ENCODE measurements around the gene UTP14A. TPM values are rescaled to one million over a fixed set of nuclear protein-coding genes. Genes with fewer than 3 reads are reported as not detected.
A peak's percentile ranks its signal among the peaks of the same experiment; 100 is the strongest.
"Not testable (repeated sequence)": the region's sequence is repeated elsewhere in the genome, so short reads cannot be mapped to it uniquely, and the experiment has no call there.

Gene UTP14A
- total RNA-seq (2014; rRNA removed; shearing (Covaris generic)) = 19.0 and 19.5 TPM in 2 replicates

DNA sequence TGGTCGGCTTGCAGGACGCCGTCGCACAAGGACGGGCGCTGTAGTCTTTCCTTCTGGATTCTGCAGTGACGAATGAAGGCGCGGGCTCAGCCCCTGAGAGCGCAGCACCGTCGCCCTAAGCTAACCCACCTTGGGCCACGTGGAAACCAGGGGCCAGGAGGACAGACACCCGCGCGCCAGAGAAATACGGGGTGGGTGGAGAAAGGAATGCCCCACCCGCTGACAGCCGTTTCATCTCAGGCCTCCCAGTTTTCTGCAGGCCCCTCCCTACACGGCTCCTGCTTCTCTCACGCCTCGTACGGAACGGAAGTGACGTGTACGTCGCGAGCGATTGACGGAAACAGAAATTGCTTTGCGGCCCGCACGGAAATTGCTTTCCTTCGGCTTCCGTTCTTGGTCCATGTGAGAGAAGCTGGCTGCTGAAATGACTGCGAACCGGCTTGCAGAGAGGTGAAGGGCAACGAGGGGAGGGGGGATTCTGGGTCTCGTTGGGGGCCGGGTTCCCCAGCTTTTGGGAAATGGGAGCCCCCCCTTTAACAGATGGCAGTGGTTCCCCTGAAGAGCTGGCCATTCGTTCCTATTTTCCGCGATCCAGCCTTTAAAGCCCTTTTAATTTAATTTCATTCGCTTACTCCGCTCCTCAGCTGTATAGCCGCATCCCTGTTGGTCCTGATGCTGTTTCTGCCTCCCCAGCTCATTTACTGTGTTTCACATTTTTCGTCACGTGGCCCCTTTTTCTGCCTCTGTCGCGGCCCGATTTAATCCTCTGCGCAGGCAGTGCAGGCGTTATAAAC is at the start of gene UTP14A:
TSS of gene UTP14A (plus strand) at position 378 of the 794 bp plus-strand sequence. CDS start at position 425, 47 bp downstream.
- peak; percentile 91 for DNase-seq (ENCODE audit: low spot score)

- not testable (repeated sequence) for DNase-seq (ENCODE audit: low spot score)
Measured at GRCh38 chrX:129859134-129859533, 46.8 kb upstream of the UTP14A start.

GRCh38 chrX:129866321-129866720 is 39.6 kb upstream of the UTP14A start:
- DNase-seq (ENCODE audit: low spot score) = not testable (repeated sequence)

DNA sequence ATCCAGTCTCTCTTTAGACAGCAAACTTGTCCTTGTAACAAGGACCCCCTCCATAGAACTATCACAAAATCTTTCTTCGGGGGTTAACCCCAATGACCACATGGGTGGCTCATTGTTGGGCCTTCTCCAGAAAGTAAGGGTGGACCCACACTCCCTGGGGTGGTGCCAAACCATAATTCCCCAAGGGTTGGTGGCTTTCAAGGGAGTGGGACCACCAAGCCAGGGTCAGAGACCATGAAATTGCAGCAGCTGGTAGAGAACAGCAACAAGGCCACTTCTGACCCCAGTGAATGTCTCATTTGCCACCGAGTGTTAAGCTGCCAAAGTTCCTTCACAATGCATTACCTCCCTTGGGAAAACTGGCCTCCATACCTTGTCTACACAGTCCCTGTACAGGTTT is 33.4 kb upstream of the UTP14A start:
- DNase-seq (ENCODE audit: low spot score) = no peak

GRCh38 chrX:129875669-129876068 is 30.3 kb upstream of the UTP14A start:
- peak; percentile 11 for DNase-seq (ENCODE audit: low spot score)

GRCh38 chrX:129876771-129877305 is 29.1 kb upstream of the UTP14A start:
- DNase-seq (ENCODE audit: low spot score) = peak; percentile 59

- peak; percentile 50 for DNase-seq (ENCODE audit: low spot score)
Measured at GRCh38 chrX:129877401-129877800, 28.6 kb upstream of the UTP14A start.

GRCh38 chrX:129900054-129900453 is 5.9 kb upstream of the UTP14A start:
- no peak for DNase-seq (ENCODE audit: low spot score)

DNA sequence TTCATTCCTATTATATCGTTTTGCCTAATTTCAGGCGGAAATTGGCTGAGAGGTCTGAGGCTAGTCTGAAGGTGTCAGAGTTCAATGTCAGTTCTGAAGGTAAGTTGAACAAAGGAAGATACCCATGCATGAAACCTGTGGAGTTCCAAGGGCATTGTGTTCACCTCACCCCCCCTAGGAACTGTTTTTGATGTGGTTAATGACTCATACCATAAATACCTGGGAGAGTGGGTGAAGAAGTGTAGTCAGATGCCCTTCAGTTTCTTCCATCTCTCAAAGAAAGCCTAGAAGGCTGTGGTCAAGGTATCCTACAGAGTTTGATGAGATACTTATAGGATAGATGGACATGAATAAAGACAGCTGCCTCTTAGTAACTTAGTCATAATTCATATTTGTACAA is 2.7 kb downstream of the UTP14A start:
- peak; percentile 29 for DNase-seq (ENCODE audit: low spot score)

DNA sequence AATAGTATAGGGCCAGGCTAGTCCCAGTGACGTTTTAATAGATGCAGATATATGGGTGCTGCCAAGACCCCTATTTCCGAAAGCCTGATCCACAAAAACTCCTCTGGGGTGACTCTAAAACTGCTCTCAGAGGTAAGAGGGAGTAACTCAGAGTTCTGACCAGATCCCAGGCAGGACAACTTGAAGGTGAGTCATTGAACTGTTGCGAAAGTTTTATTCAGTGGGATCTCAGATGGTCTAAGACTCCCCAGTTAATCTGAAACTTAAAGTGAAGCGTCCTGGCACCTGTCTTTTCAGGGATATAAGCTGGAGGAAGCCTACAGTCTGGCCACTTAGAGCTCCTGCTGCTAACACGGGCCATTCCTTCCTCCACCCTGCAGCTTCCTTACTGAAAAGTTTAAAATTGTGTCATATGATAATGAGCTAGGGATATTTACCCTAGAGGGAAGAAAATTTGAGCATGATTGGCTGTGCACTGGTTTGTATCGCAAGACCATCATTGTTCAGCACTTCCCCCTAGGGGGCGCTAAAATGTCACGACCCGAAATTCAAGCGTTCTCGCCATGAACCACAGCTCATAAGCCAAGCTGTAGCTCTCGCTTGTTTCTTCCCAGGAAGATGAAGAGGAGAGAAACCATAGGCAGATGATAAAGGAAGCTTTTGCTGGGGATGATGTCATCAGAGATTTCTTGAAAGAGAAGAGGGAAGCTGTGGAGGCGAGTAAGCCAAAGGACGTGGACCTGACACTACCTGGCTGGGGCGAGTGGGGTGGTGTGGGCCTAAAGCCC is 19.5 kb downstream of the UTP14A start:
- peak; percentile 77 for DNase-seq (ENCODE audit: low spot score)

DNA sequence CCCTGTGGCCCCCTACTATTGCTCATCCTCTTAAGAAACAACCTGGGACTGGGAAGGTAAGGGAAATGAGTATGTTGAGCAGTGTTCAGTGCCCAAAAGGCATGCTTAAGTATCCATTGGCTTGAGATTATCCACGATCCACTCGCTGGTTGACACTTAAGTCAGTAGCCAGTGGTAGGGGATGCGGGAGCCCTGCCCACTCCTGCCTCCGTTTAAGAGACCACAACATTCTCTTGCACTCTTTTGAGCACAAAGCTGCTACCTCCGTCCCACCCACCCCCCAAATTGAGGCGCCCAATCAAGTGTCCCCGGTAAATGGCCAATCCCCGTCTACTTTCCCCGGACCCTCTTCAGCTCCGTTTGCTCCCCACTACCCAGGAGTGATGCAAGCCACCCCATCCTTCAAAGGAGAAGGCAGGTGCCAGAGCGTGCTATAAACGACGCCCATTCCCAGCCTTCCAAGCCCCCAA is 25.0 kb downstream of the UTP14A start:
- DNase-seq (ENCODE audit: low spot score) = no peak

DNA sequence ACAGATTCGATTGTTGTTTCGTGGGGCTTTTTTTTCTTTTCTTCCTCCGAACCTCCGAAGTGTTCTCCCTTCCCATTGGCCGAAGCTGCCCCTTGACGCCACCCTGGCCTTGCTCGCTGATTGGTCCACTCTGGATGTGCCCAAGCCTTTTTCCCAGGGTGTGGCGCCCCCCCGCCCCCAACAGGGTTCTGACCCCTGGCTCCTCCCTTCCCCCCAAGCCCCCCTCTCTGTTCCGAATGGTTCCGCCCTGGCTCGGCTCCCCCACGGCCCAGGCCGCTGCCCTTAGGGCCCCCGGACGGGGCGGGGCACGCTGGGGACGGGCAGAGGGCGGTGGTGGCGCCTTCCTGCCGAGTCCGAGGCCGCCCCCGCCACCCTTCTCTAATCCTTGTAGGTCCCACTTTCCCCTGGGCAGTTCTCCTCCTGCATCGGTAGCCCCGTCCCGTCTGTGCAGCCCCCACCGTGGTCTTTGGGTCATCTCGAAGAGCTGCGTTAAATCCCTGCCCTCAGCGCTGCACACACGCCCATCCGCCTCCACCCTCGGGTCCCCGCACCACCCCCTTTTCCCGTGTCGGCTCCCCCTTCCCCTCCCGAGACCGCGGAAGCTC is 25.5 kb downstream of the UTP14A start:
- peak; percentile 66 for DNase-seq (ENCODE audit: low spot score)

DNA sequence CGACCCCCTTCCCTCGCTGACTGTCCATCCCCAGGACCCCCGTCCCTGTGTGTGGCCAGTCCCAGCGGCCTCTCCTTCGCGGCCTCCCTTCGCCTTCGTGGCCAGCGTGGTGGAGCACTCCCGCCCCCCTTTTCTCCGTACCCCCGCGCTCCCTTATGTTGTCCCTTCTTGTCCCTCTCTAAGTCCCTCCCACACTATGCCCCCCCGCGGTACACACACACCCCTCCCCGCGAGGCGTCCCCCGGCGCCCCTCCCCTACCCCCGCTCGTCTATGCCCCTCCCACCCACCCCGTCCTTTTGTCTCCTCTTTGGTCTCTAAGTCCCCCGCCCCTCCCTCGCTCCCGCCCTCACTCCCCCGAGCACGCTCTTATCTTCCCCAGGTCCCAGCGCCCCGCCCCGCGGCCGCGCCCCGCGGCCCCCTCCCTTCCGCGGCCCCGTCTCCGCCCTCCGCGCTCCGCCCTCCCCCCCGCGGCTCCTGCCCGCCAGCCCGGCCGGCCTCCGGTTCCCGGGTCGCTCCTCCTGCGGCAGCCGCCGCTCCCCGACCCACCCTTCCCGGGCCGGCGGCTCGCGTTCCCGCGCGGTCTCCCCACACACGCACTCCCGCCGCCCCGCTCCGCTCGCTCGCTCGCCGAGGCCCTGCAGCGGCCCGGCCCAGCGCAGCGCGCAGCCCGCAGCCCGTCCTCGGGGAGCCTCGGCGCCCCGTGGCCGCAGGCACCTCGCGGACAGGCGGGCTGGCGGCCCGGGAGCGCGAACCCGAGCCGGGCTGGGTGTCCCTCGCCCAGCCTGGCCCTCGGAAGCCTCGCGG is 26.3 kb downstream of the UTP14A start:
- peak; percentile 41 for DNase-seq (ENCODE audit: low spot score)

GRCh38 chrX:129932821-129933321 is 26.9 kb downstream of the UTP14A start:
- peak; percentile 15 for DNase-seq (ENCODE audit: low spot score)

- no peak for DNase-seq (ENCODE audit: low spot score)
Measured at GRCh38 chrX:129933700-129934099, 27.7 kb downstream of the UTP14A start.

- DNase-seq (ENCODE audit: low spot score) = no peak
Measured at GRCh38 chrX:129934461-129934860, 28.5 kb downstream of the UTP14A start.

GRCh38 chrX:129934952-129935351 is 29.0 kb downstream of the UTP14A start:
- DNase-seq (ENCODE audit: low spot score) = no peak

- DNase-seq (ENCODE audit: low spot score) = no peak
Measured at GRCh38 chrX:129938081-129938480, 32.1 kb downstream of the UTP14A start.

DNA sequence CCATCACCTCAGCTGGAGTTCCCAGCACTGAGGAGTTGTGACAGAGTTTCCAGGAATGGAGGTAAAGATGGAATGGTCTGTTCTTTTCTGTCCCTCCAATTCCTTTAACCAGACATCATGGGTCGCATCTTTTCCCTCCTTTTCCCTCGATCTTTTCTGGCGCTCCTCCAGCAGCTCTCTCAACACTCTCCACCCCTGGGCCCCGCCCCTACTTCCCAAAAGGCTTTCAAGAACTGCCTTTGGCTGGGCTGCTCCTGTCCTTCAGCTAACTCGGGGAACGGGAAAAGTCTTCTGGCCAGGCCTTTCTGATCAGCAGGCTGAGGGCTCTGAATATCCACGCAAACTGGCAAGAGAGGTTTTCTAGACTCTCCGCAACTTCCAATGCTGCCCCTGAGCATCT is 34.0 kb downstream of the UTP14A start:
- no peak for DNase-seq (ENCODE audit: low spot score)

DNA sequence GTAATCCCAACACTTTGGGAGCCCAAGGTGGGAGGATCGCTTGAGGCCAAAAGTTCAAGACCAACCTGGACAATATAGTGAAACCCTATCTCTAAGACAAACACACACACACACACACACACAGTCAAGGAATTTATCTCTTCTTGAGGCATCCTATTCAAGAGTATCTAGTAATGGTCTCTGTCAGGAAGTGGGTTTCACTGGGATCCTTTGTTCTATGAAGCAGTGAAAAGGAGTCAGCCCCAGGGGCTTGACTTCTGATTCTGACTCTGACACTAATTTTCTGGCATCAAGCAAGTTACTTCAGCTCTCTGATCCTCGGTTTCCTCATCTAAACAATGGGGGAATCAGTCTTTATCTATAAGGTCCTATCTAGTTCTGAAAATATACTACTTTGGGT is 34.8 kb downstream of the UTP14A start:
- DNase-seq (ENCODE audit: low spot score) = no peak

DNA sequence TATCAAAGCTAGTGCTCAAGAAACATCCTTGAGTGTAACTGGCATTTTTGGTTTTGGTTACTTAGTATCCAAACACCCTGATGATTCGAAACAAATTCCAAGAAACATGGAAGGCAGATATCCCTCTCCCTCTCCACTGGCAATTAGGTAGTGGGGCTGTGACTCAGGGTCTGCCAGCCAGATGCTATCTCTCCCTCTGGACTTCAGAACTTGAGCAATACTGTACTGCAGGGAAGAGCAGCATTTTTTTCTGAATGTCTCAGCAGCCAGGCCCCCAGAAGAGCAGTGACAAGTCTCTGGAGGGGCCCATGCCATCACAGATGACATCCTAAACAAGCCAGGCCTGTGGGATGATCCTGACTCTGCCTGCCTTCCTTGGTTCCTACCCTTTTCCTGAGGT is 39.2 kb downstream of the UTP14A start:
- DNase-seq (ENCODE audit: low spot score) = no peak

All from HT-29 (cell line).